Ovary (tissue), 3 donors: ENCODE measurements around the gene MPC1L.

Source experiments
- CTCF ChIP-seq, 3 donors: fragments of 450-650 bp in 2 of 3; fragments of 200-600 bp in 1 of 3; IDR thresholded peaks; one replicate each; pipeline versions ENCODE4 v1.5.1 to v1.8.0; 2016 to 2022; ENCODE audit warnings: antibody characterized with exemption in 3 of 3, mild to moderate bottlenecking in 1 of 3
- POLR2A ChIP-seq: fragments of 450-650 bp; IDR thresholded peaks from one replicate; pipeline ENCODE4 v1.6.1; 2017; ENCODE audit warnings: antibody characterized with exemption, mild to moderate bottlenecking, moderate library complexity
- donor health status: DM: no; HTN: no; CAD: no.

- no peak for TF ChIP-seq CTCF (IDR thresholded peaks at IDR 0.05)
- TF ChIP-seq POLR2A, result no peak
These were observed 41.8 kb upstream of the MPC1L start for GRCh38 chrX:40581336-40581920.
